ENCODE measurements around the gene KCNIP1. TPM values are rescaled to one million over a fixed set of nuclear protein-coding genes. Genes with fewer than 3 reads are reported as not detected.

KCNIP1 gene
- total and polyA plus RNA-seq, 2 of the 8 experiments (the other 6 are each of a cell fraction or from before 2014, with no cell fraction given) = 0.52 to 0.83 TPM

DNA sequence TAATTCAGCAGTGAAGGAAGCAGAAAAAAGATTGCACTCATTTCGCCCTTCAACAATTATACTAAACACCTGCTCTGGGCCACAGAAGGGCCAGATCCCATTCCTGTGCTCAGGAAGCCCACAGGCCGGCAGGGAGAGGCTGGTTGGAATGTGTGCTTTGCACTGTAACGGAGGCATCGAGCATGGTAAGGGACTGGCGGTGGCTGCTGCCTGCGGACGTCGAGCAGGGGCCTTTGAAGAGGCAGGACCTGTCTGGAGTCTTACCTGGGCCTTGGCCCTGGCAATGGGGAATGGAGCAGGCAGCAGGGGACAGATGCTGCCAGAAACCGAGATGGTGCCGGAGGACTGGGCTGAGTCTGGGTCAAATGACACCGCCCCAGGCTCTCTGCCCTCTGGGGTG is 97.8 kb downstream of the KCNIP1 start:
- Histone ChIP-seq H3K14ac (ENCODE audit: insufficient read length) (no peak overlapping the region), H4K20me1 (replicated peaks in 1 of 2; ENCODE audit: control insufficient read depth in 1 of 2, insufficient read depth in 2 of 2, low read length in 2 of 2) (no peaks in the 10 kb centered on the region), H4K8ac (ENCODE audit: extremely low read depth, insufficient read depth, low read length) (no peak overlapping the region), H3K27me3 (replicated peaks in 1 of 4; ENCODE audit: control insufficient read depth in 3 of 4, extremely low read depth in 1 of 4, insufficient read depth in 3 of 4, low read length in 3 of 4) (no peaks in the 10 kb centered on the region; a peak in 1 of 7 replicates), H3K79me1 (ENCODE audit: low read depth, low read length) (no peaks in the 10 kb centered on the region), H3K23me2 (ENCODE audit: low read depth, low read length) (no peaks in the 10 kb centered on the region), H3K56ac (replicated peaks; ENCODE audit: insufficient read length, low read depth, low read length) (no peak overlapping the region), H3K4ac (replicated peaks; ENCODE audit: insufficient read length, low read depth, low read length) (no peak overlapping the region), H3K27ac (ENCODE audit: low read depth, low read length) (no peak overlapping the region), H2AFZ (ENCODE audit: low read length) (no peak overlapping the region), H2BK5ac (ENCODE audit: low read depth, low read length) (no peak overlapping the region), H3K36me3 (ENCODE audit: control insufficient read depth in 2 of 4, insufficient read depth in 4 of 4, low read length in 3 of 4) (no peaks in the 10 kb centered on the region), H2AK5ac (ENCODE audit: low read depth, low read length) (no peak overlapping the region), H3K79me2 (ENCODE audit: control insufficient read depth in 1 of 2, insufficient read depth in 2 of 2, low read length in 2 of 2) (no peaks in the 10 kb centered on the region), H4K5ac (ENCODE audit: insufficient read length, low read depth, low read length) (no peak overlapping the region), H2BK12ac (ENCODE audit: low read depth, low read length) (no peak overlapping the region), H4K91ac (replicated peaks; ENCODE audit: insufficient read length, low read length) (no peak overlapping the region), H2BK120ac (replicated peaks; ENCODE audit: low read depth, low read length) (no peak overlapping the region), H3K4me2 (ENCODE audit: insufficient read depth in 1 of 2, low read depth in 2 of 2, low read length in 2 of 2) (no peak overlapping the region), H3K4me3 (ENCODE audit: extremely low read depth in 1 of 4, insufficient read depth in 2 of 4, low read depth in 3 of 4, low read length in 4 of 4) (no peak overlapping the region), H2BK20ac (ENCODE audit: low read length) (no peak overlapping the region), H3K23ac (ENCODE audit: insufficient read length) (no peak overlapping the region), H3K9me3 (ENCODE audit: insufficient read depth in 2 of 2, low read depth in 1 of 2, low read length in 1 of 2) (no peaks in the 10 kb centered on the region), H3K18ac (ENCODE audit: extremely low read depth, low read length) (no peak overlapping the region), H3K9ac (replicated peaks in 1 of 4; ENCODE audit: extremely low read depth in 1 of 4, low read depth in 3 of 4, low read length in 3 of 4) (no peak overlapping the region), H3K4me1 (replicated peaks in 1 of 4; ENCODE audit: control insufficient read depth in 3 of 4, insufficient read depth in 4 of 4, low read length in 3 of 4) (peaks cover 0 to 2% (median 0%) of the 10 kb centered on the region in 4 experiments; a peak in 1 of 7 replicates), H2BK15ac (ENCODE audit: low read length) (no peak overlapping the region)
- ChIA-PET POLR2A (ENCODE audit: partially characterized antibody) (no interaction called here), CTCF (ENCODE audit: partially characterized antibody) (interaction anchor here (0.6 to 39.4 kb wide), 9 partner anchors 13 to 224 kb away, joined by 3 to 982 read pairs (median 4); no protein-coding TSS in a partner anchor)
- 98% methylated on average over 11 of the region's 11 CpGs; no CpG with 5 or more reads in 1 of the 2 experiments for WGBS, 2 experiments (ENCODE audit: extremely low coverage in 1 of 2, insufficient coverage in 1 of 2, insufficient read length in 1 of 2, insufficient replicate concordance in 2 of 2, low coverage in 1 of 2, low lambda C conversion rate in 2 of 2, missing lambda C conversion rate in 1 of 2)
- no peak for TF ChIP-seq GABPA (IDR thresholded peaks at IDR 0.05; ENCODE audit: borderline replicate concordance, insufficient read depth, low read length)
- no peak for TF ChIP-seq SP4 (IDR thresholded peaks at IDR 0.05; ENCODE audit: low read length)
- no peak for TF ChIP-seq EP300 (IDR thresholded peaks at IDR 0.05; ENCODE audit: borderline replicate concordance in 1 of 2, low read depth in 2 of 2, low read length in 2 of 2)
- no peak for TF ChIP-seq HDAC6 (IDR thresholded peaks at IDR 0.05; ENCODE audit: low read depth, low read length)
- TF ChIP-seq JUND (IDR thresholded peaks at IDR 0.05; ENCODE audit: low read length) = no peak
- no peak for TF ChIP-seq RBBP5 (IDR thresholded peaks at IDR 0.05; ENCODE audit: borderline replicate concordance, low read depth, low read length)
- no peak for TF ChIP-seq RNF2 (IDR thresholded peaks at IDR 0.05; ENCODE audit: borderline replicate concordance, low read depth, low read length, missing control alignments, poor library complexity, severe bottlenecking)
- TF ChIP-seq RFX5 (IDR thresholded peaks at IDR 0.05; ENCODE audit: borderline replicate concordance, low read depth, low read length) = no peak
- TF ChIP-seq CTBP2 (IDR thresholded peaks at IDR 0.05; ENCODE audit: borderline replicate concordance, insufficient read depth, insufficient read length, low read length) = no peak
- TF ChIP-seq KDM1A (IDR thresholded peaks at IDR 0.05; ENCODE audit: borderline replicate concordance, low read length) = no peak
- no peak for FAIRE-seq
- no peak for DNase-seq (ENCODE audit: low read depth in 1 of 2, low spot score in 2 of 2)

All from H1 (cell line).